GM20000 (cell line): ENCODE results near the gene ROBO1.

Experiments
- DNase-seq: peaks from one replicate; pipeline ENCODE4 v3.0.0; 2012; ENCODE audit warnings: low spot score
- TF ChIP-seq, protein P1 (sequence below): IDR thresholded peaks from 2 replicates; pipeline ENCODE4 v1.5.1; 2012; ENCODE audit warnings: mild to moderate bottlenecking, control low read depth; ENCODE audit errors: extremely low read depth, missing control alignments

The ROBO1 gene

DNA sequence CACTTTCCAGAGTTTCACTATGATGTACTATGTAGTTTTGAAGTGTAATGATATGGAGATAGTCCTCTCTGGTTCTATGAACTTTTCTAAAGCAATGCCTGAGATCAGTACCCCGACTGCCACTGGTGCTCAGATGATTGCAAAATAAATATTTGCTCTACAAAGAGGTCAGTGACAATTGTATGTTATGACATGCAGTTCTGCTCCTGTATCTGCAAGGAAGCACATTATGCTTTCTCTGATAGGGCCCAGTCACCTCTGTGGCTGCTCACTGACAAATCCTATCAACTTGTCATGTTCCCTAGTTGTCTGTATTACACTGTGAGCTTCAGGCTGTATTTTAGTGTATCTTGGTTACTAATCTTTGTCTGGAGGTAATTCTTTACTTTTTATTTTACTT is 362.6 kb downstream of the ROBO1 start:
- TF ChIP-seq, protein P1, sequence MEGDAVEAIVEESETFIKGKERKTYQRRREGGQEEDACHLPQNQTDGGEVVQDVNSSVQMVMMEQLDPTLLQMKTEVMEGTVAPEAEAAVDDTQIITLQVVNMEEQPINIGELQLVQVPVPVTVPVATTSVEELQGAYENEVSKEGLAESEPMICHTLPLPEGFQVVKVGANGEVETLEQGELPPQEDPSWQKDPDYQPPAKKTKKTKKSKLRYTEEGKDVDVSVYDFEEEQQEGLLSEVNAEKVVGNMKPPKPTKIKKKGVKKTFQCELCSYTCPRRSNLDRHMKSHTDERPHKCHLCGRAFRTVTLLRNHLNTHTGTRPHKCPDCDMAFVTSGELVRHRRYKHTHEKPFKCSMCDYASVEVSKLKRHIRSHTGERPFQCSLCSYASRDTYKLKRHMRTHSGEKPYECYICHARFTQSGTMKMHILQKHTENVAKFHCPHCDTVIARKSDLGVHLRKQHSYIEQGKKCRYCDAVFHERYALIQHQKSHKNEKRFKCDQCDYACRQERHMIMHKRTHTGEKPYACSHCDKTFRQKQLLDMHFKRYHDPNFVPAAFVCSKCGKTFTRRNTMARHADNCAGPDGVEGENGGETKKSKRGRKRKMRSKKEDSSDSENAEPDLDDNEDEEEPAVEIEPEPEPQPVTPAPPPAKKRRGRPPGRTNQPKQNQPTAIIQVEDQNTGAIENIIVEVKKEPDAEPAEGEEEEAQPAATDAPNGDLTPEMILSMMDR: no peak
- no peak for DNase-seq

DNA sequence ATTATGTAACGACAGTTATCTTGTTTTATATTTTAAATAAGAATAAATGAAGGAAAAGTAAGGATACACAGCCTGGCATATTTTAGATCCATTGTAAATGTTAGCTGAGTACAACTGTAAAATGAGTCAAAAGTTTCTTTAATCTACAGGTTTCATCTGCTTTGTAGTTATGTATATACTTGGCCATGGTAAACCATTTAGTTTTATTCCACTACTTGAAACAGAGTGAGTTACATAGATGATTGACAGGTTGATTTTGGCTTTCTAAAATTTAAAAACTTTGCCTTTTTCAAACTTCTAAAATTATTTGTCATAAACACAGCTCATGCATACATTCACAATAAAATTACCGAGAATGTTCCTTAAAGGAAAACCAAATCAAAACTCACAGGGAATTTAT is 371.2 kb downstream of the ROBO1 start:
- TF ChIP-seq, protein P1: no peak

DNA sequence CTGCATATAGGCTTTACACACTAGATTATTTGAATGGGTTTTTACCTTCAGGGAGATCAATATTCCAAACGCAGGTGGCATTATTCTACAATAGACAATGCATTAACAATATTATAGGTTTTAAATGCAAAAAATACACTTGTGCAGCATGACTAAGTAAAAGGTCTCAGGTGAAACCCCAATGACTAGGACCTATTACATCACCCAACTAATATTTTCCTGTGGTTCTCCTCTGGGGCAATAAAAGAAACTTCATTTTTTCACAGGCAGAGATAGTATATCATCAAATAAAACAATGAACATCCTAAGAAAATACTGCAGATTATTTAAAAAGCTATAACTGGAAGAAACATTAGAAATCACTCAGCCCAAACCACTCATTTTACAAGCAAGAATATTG is 375.3 kb downstream of the ROBO1 start:
- DNase-seq: no peak
- TF ChIP-seq, protein P1: no peak

More for the DNA sequence above, 371.2 kb downstream of the ROBO1 start:
- no peak for DNase-seq

DNA sequence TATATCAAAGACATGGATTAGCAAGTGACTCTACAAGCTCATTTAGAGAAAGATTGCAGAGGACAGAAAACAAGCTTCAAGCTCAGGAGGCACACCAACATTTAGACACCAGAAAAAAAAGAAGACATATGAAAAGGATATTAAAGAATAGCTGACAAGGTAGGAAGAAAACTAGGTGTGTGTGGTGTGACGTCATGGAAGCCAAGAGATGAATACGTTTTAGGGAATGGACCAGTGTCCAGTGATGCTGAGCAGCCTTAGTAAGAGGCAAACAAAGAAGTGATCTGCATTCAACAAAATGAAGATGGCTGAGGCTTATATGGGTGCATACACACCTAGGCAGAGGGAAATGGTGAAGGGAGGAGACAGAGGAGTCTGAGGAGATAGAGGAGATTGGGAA is 377.4 kb downstream of the ROBO1 start:
- DNase-seq: no peak
- TF ChIP-seq, protein P1: no peak

DNA sequence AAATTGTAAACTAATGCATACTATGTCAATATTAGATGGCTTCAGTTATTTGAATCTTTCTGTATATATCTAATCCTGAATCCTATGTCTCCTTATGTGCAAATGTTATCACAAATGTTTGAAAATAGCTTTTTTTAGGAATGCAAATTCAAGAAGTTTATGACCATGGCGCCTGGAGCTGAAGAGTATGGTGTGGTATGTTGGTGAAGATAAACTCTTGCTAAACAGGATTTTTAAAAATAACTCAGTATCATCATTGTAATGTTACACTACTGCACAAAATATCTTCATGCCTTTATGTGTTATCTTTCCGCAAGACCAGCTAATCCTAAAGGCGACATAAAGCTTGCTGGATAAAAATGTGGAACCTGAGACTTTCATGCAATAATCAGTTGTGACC is 382.6 kb downstream of the ROBO1 start:
- DNase-seq: no peak
- TF ChIP-seq, protein P1: no peak

DNA sequence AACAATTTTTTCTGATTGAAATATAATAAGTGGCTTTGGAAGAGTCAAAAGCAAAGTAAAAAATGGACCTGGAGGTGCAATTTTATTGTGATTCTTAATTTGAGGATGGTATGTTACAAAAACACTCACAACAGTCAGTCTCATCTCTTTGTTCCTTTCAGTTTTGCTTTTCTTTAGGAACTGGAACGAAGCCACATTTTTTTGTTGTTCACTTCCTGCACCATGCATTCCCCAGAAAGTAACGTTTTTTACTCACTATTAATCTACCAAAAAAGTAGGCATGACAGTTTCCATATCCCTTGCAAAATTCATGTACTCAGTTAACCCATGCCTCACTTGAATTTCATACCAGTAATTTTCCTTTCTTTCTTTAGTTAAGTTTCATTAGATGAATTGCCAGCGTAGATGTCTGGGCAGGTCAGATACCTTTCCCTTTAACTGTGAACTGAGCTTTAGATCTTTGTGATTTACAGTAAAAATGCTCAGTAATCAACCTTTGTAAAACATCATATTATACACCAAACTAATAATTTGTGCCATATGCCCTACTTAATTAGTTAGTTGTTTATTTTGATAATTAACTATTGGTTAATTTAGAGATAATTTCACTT is 384.3 kb downstream of the ROBO1 start:
- TF ChIP-seq, protein P1: no peak
- DNase-seq: no peak

DNA sequence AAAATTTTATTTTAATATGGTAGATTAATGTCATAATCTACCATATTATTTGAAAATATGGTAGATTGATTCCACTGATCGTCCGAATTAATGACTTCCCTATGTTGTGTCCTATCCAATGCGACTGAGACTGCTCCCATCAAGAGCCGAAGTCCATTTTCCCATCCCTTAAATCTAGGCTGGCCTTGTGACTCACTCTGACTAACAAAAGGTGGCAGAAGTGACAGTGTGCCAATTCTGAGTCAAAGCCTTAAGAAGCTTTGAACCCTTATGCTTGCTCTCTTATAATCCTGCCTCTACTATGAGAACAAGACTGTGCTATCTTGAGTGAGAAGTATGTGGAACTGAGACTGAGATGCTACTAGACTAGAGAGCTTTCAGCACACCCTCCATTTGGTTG is 387.2 kb downstream of the ROBO1 start:
- TF ChIP-seq, protein P1: no peak
- DNase-seq: no peak
